HG03354 (cell line): ENCODE measurements around the gene TUBD1.
"Not testable (repeated sequence)": the region's sequence is repeated elsewhere in the genome, so short reads cannot be mapped to it uniquely, and the experiment has no call there.

Experiments used
- ATAC-seq: cut with Tn5 transposase; IDR thresholded peaks from one replicate; pipeline ENCODE4 v1.9.1; 2021; ENCODE audit warnings: mild to moderate bottlenecking; ENCODE audit not compliant: unreplicated experiment, poor library complexity, severe bottlenecking

The TUBD1 gene

GRCh38 chr17:59846394-59847165 is 46.2 kb downstream of the TUBD1 start:
- peak; percentile 51 for ATAC-seq

GRCh38 chr17:59845595-59846393 is 46.9 kb downstream of the TUBD1 start:
- ATAC-seq, result peak; percentile 22

GRCh38 chr17:59844884-59845594 is 47.7 kb downstream of the TUBD1 start:
- no peak for ATAC-seq

- peak; percentile 42 for ATAC-seq
Observed at GRCh38 chr17:59842901-59843652, 49.7 kb downstream of the TUBD1 start.

- not testable (repeated sequence) for ATAC-seq
Observed at GRCh38 chr17:59841882-59842263, 50.9 kb downstream of the TUBD1 start.

- not testable (repeated sequence) for ATAC-seq
Observed at GRCh38 chr17:59841091-59841881, 51.5 kb downstream of the TUBD1 start.

GRCh38 chr17:59840329-59841090 is 52.2 kb downstream of the TUBD1 start:
- no peak for ATAC-seq

GRCh38 chr17:59839651-59840328 is 53.0 kb downstream of the TUBD1 start:
- no peak for ATAC-seq

GRCh38 chr17:59838052-59838916 is 54.5 kb downstream of the TUBD1 start:
- ATAC-seq, result no peak

GRCh38 chr17:59837308-59838051 is 55.3 kb downstream of the TUBD1 start:
- ATAC-seq, result peak; percentile 82

GRCh38 chr17:59832883-59833379 is 59.8 kb downstream of the TUBD1 start:
- ATAC-seq, result no peak

- ATAC-seq, result no peak
Observed at GRCh38 chr17:59830846-59831486, 61.8 kb downstream of the TUBD1 start.

- ATAC-seq, result no peak
Observed at GRCh38 chr17:59830007-59830630, 62.6 kb downstream of the TUBD1 start.

- ATAC-seq, result peak; percentile 73
Observed at GRCh38 chr17:59829217-59830006, 63.3 kb downstream of the TUBD1 start.
